Activated T-helper 1 cell treated with anti-CD3 and anti-CD28 coated beads, Interleukin-2, amount 50 U/mL, for 16 hours (primary cell): ENCODE measurements around the gene NPBWR2.
"Not testable (repeated sequence)": the region's sequence is repeated elsewhere in the genome, so short reads cannot be mapped to it uniquely, and the experiment has no call there.

ENCODE experiments used
- DNase-seq, 2 donors: peaks; one replicate each; pipeline ENCODE4 v3.0.0-alpha.2; 2020; ENCODE audit warnings: low read depth in 1 of 2, low spot score in 1 of 2

NPBWR2 gene

DNA sequence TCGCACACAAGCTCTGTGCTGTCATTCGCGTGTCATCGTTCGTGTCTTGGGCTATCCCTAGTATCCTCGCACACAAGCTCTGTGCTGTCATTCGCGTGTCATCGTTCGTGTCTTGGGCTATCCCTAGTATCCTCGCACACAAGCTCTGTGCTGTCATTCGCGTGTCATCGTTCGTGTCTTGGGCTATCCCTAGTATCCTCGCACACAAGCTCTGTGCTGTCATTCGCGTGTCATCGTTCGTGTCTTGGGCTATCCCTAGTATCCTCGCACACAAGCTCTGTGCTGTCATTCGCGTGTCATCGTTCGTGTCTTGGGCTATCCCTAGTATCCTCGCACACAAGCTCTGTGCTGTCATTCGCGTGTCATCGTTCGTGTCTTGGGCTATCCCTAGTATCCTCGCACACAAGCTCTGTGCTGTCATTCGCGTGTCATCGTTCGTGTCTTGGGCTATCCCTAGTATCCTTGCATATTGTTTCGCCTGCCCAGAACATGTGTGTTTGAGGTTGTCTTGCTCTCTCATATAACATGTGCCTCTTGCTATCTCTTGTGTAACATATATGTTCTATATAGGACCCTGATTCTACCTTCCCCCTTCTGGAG lies 20.0 kb downstream of the NPBWR2 start:
- DNase-seq, result not testable (repeated sequence)

GRCh38 chr20:64086801-64087200 lies 20.6 kb downstream of the NPBWR2 start:
- DNase-seq, result no peak

DNA sequence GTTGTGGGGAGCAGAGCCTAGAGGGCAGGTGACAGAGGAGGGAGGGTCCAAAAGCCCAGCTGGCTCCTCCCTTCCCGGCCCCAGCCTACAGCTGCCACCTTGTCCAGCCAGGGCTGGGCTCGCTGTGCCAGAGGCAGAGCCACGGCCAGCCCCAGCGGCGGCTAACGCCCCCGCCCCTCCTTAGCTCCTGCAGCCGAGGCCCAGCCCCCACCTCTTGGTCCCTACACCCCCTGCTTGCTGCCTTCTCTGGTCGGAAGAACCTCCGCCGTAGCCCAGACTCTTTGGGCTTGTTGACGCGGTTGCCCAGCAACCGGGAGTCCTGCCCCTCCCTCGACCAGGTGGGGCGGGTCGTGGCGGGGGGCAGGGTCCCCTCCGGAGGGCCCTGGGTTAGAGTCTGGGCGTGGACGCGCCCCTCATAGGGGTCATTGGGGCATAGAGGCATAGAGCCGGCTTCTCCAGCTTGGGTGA lies 22.6 kb downstream of the NPBWR2 start:
- no peak for DNase-seq

DNA sequence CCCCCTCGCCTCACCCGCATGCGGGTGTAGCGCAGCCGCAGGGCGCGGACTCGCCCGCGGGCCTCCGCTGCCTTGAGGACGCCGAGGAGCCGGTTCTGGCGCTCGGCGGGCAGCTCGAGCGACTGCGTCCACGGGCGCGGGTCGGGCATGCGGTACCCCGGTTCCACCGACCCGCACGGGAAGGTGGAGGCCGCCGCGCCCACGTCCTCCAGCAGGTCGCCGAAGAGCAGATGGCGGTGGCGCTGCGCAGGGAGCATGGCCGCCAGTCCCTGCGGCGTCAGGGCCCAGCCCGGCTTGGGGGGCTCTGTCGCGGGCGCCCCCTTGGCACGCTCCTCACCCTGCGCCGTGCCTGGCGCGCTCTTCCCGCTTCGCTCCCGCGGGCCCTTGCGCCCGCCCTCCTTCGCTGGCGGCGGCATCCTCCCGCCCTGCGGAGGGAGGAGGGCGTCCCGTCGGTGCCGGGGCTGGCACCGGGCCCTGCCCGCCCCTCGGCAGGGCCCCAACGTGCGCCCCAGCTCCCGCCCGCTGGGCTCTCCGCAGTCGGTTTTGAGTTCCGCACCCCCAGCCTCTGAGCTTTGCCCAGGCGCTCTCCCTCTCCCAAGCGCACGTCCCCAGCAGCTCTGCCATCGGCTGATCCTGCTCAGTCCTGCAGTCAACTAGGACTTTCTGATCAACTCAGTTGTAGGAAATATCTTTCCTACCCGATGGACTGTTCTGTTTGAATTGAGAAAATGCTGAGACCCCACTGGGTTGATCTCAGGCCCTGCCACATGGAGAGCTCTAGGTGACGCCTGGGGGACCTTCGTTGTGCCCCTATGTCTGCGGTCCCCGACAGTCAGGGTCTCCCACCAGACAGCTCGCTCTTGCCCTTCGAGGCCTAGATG lies 23.3 kb downstream of the NPBWR2 start, which contains the start of gene LKAAEAR1:
Gene LKAAEAR1 (minus strand): TSS at position 595 of the 881 bp plus-strand sequence. CDS start 179 bp downstream, at position 416.
- no peak for DNase-seq

DNA sequence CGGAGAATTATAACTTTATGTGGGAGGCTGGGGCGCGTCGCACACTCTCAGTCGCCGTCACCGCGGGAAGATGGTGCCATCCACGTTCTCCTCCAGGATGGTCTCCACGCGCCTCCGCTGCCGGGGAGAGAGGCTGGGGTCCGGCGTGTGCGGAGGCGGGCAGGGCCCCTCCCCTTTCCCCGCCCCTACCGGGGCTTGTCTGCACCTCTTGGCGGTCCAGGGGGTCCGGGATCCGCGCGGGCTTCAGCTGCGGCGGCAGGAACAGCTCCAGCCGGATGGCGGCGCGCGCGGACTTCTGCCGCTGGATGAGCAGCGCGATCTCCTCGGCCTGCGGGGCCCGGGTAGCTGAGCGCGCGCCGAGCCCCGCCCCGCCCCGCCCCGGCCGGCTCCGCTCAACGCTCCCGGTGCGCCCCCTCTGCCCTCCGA lies 24.0 kb downstream of the NPBWR2 start:
- DNase-seq, result peak; percentile 40 to 45

DNA sequence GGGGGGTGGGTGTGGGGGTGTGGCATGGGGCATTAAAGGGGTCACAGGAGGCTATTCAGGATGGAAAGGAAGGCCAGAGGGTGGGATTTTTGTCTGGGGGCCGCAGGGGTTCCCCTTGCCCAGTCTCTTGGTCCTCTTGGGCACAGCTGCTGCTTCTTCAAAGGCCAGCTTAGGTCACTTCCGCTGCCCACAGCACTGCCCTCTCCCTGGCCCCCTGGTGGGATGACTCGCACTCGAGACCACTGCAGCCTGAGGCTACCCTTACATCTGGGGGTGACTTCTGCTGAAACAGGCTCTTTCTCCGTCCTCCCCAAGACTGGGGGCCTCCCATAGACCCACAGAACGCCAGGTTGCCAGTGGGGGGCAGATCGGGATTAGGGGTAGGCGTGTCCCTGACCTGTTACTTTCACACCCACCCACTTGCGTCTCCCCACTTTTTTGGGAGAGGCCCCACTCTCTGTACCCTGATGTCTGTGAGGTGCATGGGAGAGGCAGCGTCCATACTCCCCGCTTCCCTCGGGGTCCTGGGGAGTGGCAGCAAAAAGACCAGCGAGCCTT lies 24.5 kb downstream of the NPBWR2 start:
- DNase-seq, result no peak

DNA sequence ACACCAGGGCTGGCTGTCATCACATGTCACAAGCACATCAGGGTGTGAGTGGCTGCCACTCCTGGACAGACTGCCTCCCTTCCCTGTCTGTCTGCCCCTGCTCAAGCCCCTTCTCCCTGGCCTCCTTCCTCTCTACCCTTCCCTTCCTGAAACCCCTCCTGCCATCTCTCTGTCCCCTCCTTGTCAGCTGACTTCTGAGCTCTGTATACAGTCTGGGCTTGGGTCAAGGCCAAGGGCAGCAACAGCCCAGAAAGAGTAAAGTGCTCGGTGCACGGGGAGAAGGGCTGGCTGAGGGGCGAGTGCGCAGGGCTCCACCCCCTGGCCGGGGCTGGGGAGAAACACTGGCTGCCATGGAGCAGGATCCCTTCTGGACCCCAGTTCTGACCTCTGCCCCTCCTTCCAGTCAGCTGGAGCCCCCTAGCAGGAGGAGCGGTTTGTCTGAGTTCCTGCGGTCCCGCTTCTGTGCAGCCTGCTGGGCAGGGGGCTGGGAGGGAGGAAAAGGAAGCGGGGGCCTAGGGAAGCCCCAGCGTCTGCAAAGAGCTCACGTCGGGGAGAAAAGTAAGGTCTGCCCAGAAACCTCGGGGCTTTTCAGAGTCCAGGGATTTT lies 25.1 kb downstream of the NPBWR2 start:
- no peak for DNase-seq

DNA sequence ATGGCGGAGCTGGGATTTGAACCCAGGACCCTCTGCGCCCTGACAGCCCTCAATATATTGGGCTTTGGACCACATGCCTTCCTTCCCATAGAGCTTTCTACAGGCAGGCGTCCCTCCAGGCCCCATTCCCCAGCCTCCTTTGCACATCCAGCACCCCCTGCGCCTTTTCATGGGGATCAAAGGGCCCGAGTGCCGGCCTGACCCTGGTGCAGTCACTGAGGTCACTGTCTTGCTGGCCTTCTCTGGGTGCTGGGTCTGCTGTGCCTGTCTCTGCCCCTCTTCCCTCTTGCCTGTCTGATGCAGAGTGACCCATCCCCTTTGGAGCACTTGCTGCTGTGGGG lies 25.8 kb downstream of the NPBWR2 start:
- DNase-seq, result no peak

GRCh38 chr20:64080813-64081623 lies 26.3 kb downstream of the NPBWR2 start:
- DNase-seq, result no peak

DNA sequence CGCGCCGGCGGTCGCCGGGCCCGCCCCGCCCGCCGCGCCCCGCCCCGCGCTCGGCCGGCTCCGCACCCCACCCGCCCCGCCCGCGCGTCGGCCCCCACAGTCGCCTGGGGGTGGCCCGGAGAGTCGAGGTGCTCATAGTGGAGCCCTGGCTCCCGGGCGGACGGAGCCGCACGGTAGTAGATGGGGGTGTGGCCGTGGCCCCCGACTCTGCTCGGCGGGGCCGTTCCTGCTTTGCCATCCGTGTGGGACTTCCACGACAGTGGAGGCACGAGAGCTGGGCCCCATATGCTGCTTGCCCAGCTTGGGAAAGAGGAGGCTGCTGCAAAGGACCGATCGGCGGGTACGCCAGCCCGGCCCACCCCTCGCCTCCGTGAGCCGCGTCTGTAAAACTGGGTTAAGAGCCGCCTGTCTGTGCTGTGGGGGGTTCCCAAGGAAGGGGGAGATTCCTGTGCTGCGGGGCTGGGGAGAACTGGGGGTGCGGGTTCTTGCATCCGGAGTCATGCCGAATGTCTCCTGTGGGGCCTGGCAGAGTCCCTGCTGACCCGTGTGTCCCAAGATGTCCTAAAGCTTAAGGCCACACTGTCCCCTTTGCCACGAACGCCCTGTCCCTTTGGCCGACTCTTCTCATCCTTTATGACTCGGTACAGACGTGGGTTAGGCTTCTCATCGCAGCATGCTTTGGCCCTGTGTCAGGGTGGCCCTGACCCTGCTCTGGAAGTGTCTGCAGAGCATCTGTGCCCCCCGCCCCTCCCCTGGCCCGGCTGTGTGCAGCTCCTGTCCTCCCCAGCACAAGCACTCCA lies 27.2 kb downstream of the NPBWR2 start, which contains the start of gene OPRL1:
Gene OPRL1 (plus strand): TSS at position 70 of the 800 bp plus-strand sequence. CDS start 12,639 bp downstream, outside the sequence.
- DNase-seq, result no peak

DNA sequence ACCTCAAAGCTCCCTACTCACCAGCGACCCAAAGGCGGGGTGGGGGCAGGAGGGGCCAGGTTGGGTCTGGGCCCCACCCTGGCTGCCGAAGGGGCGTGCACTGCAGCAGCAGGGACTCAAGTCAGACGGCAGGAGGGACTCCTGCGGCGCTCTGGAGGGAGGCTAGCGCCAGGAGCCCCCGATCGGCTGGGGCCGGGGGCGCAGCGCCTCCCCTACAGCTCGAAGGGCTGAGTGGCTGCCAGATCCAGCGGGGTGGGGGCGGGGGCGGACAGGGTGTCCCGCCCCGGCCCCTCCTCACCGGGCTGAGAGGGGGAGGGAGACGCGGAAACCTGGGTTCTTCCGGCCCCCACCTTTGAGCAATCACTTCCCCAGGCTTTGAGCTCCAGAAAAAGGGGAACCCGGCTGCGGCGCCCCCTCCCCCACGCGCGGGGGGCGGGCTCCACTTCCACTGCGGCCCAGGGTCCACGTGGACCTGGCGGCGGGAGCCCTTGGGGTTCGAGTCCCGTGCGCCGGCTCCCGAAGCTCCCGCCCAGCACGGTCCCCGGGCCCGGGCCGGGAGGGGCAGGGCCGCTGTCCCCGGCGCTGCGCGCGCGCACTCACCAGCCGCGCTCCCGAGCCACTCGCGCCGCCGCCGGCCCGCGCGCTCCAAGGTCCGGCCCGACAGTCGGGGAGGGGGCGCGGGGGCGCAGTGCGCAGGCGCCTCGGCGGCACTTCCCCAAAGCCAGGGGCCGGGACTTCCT lies 27.9 kb downstream of the NPBWR2 start, which contains the start of gene RGS19:
Gene RGS19 (minus strand): TSS at position 246 of the 740 bp plus-strand sequence. CDS start 2,632 bp downstream, outside the sequence.
- peak; percentile 36 to 52 for DNase-seq

- DNase-seq, result no peak
Measured at GRCh38 chr20:64078934-64079272, 28.5 kb downstream of the NPBWR2 start.

GRCh38 chr20:64077876-64078551 lies 29.4 kb downstream of the NPBWR2 start:
- peak; percentile 29 to 46 for DNase-seq

GRCh38 chr20:64077541-64077875 lies 29.9 kb downstream of the NPBWR2 start:
- no peak for DNase-seq

DNA sequence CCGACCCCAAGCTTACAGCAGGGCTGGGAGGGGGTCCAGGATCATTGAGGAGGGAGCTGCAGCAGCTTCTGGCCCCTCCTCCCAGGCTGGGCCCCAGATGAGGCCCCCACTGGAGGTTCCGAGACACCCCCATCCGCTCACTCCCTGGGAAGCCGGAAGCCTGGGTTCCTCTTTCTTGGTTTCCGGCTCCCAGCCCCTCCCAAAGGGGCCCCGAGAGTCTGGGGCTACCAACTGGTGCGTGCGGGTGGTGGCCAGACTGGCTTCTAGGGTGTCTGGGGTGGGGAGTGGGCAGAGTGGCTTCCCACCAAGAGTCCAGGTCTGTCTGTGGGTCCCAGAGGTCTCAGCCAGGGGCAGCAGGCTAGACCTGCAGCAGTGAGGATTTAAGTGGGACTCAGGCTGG lies 30.3 kb downstream of the NPBWR2 start:
- DNase-seq, result no peak

- DNase-seq, result no peak
Measured at GRCh38 chr20:64076061-64076997, 31.0 kb downstream of the NPBWR2 start.

GRCh38 chr20:64075556-64075955 lies 31.8 kb downstream of the NPBWR2 start:
- no peak for DNase-seq

GRCh38 chr20:64074963-64075362 lies 32.4 kb downstream of the NPBWR2 start:
- no peak for DNase-seq
